Activated naive CD8-positive, alpha-beta T cell treated with anti-CD3 and anti-CD28 coated beads for 36 hours (primary cell): Measurements from ENCODE around the gene VAC14. TPM values are rescaled to one million over a fixed set of nuclear protein-coding genes. Genes with fewer than 3 reads are reported as not detected.
"Not testable (repeated sequence)": the region's sequence is repeated elsewhere in the genome, so short reads cannot be mapped to it uniquely, and the experiment has no call there.

Experiments
- DNase-seq: peaks from one replicate; pipeline ENCODE4 v3.0.0; 2021
- H3K27ac Mint-ChIP-seq: one replicate; pipeline ENCODE4 v1.8.0; 2022; ENCODE audit warnings: mild to moderate bottlenecking, moderate library complexity, mixed read lengths
- H3K27me3 Mint-ChIP-seq: one replicate; pipeline ENCODE4 v1.8.0; 2022; ENCODE audit warnings: mild to moderate bottlenecking, mixed read lengths
- H3K36me3 Mint-ChIP-seq: one replicate; pipeline ENCODE4 v1.8.0; 2021; ENCODE audit warnings: mild to moderate bottlenecking, mixed read lengths
- H3K4me1 Mint-ChIP-seq: one replicate; pipeline ENCODE4 v1.8.0; 2021; ENCODE audit warnings: mixed read lengths
- H3K4me3 Mint-ChIP-seq: one replicate; pipeline ENCODE4 v1.8.0; 2022; ENCODE audit warnings: mild to moderate bottlenecking, moderate library complexity, mixed read lengths
- H3K9me3 Mint-ChIP-seq: one replicate; pipeline ENCODE4 v1.8.0; 2022; ENCODE audit warnings: mixed read lengths
- total RNA-seq, 2 experiments: library from RNA; stranded (reverse); gene quantifications; one replicate each; pipeline ENCODE4 v1.2.3, GENCODE V29; 2021

The VAC14 gene
- total RNA-seq, 2 experiments from 2014 or later = 36.0 to 37.5 TPM

DNA sequence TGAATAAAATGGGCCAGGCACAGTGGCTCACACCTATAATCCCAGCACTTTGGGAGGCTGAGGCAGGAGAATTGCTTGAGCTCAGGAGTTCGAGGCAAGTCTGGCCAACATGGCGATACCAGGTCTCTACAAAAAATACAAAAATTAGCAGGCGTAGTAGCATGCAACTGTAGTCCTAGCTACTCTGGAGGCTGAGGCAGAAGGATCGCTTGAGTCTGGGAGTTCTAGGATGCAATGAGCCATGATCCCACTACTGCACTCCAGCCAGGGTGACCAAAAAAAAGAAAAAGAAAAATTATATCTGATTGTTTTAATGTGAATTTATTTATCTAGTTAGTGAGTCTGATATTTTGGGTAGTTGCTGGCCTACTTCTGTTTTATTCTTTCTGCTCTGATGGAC, 147.6 kb downstream of the VAC14 start:
- Mint-ChIP-seq H3K27me3 (no peaks in the 10 kb centered on the region), H3K27ac (no peak overlapping the region), H3K9me3 (no peaks in the 10 kb centered on the region), H3K36me3 (no peaks in the 10 kb centered on the region), H3K4me3 (no peak overlapping the region), H3K4me1 (no peaks in the 10 kb centered on the region)
- no peak for DNase-seq

DNA sequence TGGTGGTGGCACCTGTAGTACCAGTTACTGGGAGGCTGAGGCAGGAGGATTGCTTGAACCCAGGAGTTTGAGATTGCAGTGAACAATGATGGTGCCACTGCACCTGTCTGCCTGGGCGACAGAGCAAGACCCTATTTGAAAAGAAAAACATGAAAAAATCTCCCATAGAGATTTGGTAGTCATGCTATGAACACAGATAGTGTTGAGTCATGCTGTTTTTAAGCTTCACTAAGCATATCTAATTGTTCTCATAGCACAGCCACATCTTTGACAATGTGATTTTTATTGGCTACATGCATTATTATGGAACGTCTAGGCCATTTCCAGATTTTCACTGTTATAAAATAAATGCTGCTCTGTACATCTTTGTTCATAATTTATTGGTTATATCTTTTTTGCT, 148.6 kb downstream of the VAC14 start:
- H3K27ac Mint-ChIP-seq = no peak overlapping the region
- no peak overlapping the region for H3K4me3 Mint-ChIP-seq
- no peaks in the 10 kb centered on the region for H3K4me1 Mint-ChIP-seq
- no peaks in the 10 kb centered on the region for H3K9me3 Mint-ChIP-seq
- H3K36me3 Mint-ChIP-seq = no peaks in the 10 kb centered on the region
- DNase-seq = no peak
- no peaks in the 10 kb centered on the region for H3K27me3 Mint-ChIP-seq

DNA sequence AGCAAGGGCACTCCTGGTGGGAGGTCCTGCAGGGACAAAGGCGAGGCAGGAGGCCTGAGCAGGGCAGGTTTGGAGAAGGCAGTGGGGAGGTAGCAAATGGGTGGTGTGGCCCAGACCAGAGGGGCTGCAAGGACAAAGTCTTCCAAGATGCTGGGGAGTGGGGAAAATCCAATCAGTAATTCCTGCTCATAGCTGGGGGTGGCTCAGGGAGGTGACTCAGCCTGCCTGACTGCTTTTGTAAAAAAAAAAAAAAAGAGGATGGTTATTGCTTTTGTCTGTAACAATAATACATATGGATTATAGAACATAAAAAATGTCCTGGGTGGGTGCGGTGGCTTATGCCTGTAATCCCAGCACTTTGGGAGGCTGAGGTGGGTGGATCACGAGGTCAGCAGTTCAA, 149.4 kb downstream of the VAC14 start:
- no peaks in the 10 kb centered on the region for H3K4me1 Mint-ChIP-seq
- no peaks in the 10 kb centered on the region for H3K9me3 Mint-ChIP-seq
- no peaks in the 10 kb centered on the region for H3K27me3 Mint-ChIP-seq
- H3K36me3 Mint-ChIP-seq = no peaks in the 10 kb centered on the region
- no peak overlapping the region for H3K4me3 Mint-ChIP-seq
- DNase-seq = no peak
- H3K27ac Mint-ChIP-seq = no peak overlapping the region

DNA sequence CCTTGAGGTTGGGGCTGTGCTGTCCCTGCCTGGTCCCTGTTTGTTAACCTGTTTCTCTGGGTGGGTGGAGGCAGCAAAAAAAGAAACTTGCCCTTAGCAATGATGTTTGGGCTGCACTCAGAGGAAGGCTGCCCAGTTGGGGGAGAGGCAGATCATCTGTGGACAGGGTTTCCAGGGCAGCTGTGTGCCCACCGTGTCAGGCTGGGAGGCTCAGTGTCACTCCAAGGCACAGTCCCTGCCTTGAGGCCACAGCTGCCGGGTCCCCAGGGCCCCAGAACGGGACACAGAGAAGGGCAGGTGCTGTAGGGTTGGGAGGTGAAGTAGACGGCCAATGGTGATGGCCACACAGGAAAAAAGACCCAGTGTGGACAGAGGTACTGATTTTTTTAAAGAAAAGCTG, 150.7 kb downstream of the VAC14 start:
- H3K4me1 Mint-ChIP-seq = no peaks in the 10 kb centered on the region
- no peak overlapping the region for H3K4me3 Mint-ChIP-seq
- no peak overlapping the region for H3K27ac Mint-ChIP-seq
- no peaks in the 10 kb centered on the region for H3K27me3 Mint-ChIP-seq
- no peak for DNase-seq
- no peaks in the 10 kb centered on the region for H3K36me3 Mint-ChIP-seq
- H3K9me3 Mint-ChIP-seq = no peaks in the 10 kb centered on the region

DNA sequence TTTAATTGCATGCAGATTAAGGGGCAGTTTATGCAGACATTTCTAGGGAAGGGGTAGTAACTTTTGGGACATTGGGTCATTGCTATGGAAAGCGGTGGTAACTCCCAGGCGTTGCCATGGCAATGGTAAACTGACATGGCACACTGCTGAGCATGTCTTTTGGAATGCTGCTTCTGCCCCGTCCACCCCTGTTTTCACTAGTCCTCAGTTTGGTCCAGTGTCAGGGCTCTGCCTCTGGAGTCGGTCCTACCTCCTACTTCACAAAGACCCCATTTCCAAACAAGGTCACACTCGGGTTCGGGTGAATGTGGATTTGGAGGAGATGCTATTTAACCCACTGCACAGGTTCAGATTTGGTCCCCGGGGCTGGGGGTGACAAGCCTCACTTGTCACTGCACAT, 151.7 kb downstream of the VAC14 start:
- Mint-ChIP-seq H3K9me3 (no peaks in the 10 kb centered on the region), H3K4me1 (no peaks in the 10 kb centered on the region), H3K27ac (no peak overlapping the region), H3K4me3 (no peak overlapping the region), H3K27me3 (no peaks in the 10 kb centered on the region), H3K36me3 (no peaks in the 10 kb centered on the region)
- DNase-seq = no peak

DNA sequence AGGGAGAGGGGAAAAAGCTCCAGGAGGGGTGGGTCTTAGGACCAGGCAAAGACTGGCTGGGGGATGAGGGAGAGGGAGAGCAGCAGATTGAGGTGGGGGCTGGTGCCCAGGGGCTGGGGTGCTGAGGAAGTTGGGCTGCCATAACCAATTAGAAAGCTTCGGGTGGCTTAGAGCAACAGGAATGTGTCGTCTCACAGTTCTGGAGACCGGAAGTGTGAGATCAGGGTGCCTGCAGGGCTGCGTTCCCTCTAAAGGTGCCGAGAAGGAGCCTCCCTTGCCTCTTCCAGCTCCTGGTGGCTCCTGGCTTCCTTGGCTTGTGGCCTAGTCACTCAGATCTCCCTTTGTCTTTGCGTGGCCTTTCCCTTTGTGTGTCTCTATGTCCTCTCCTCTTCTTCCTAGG, 152.4 kb downstream of the VAC14 start:
- DNase-seq = no peak
- Mint-ChIP-seq H3K9me3 (no peaks in the 10 kb centered on the region), H3K36me3 (no peaks in the 10 kb centered on the region), H3K4me1 (no peaks in the 10 kb centered on the region), H3K27me3 (no peaks in the 10 kb centered on the region), H3K4me3 (no peak overlapping the region), H3K27ac (no peak overlapping the region)

DNA sequence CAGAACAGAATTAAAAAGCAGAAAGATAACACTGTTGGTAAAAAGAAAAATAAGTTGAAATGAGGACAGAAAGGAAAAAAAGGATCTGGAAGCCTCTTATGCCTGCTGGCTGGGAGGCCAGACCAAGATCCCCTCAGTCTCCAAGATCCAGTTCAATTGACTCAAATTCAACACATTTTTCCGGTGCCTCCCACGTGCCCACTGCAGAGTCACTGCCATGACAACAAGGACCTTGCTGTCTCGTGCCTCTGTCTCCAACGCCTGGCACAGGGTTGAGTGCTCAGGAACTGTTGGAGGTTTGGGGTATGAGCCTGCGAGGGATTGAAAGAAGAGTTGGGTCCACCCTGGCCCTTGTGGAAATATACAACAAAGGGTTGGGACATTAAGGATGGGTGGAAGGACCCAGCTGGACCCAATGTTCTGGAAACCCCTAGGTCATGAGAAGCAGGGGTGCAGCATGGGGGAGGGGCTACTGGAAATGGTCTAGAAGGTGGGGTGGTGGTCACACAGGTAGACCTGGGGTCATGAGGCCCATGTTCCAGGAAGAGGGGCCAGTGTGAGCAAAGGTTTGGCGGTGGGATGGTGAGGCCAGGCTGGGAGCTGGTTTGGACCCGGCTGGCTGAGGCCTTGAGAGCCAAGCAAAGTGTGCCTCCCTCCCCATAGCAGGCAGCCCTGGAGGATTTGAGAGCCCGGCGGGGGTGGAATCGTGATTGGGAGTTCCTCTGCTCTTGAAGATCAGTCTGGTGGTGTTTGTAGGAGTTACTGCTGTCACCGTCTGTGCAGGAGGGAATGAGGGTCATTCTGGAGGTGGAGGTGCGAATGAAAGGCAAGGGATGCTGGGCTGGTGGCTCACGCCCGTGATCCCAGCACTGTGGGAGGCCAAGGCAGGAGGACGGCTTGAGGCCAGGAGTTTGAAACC, 153.3 kb downstream of the VAC14 start:
- H3K9me3 Mint-ChIP-seq = no peaks in the 10 kb centered on the region

DNA sequence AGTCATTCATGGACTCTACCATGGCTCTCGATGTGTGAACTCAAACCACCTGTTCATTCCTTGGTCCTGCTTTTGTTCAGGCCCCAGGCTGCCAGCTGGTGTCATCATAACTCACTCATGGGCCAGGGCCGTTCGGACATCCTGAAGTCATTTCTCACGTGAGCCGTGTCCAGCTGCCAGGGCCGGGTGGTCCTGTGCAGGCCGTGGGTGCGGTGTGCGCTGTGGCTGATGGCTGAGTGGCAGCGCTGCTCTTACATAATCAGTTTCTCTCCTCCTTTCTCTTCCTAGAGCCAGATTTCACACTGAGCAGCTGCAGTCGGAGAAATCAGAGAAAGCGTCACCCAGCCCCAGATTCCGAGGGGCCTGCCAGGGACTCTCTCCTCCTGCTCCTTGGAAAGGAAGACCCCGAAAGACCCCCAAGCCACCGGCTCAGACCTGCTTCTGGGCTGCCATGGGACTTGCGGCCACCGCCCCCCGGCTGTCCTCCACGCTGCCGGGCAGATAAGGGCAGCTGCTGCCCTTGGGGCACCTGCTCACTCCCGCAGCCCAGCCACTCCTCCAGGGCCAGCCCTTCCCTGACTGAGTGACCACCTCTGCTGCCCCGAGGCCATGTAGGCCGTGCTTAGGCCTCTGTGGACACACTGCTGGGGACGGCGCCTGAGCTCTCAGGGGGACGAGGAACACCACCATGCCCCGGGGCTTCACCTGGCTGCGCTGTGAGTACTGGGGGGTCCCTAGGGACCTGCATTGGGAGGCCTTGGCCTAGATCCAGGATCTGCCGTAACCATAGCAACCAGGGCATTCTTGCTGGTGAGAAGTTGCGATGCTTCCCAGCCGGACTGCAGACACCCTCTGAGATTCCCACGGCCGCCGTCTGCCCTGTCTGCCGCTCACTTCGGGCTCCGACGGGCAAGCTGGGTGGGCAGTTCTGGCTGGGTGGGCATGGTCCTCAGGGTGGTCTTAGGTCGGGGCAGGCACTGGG, 154.4 kb downstream of the VAC14 start, which contains the start of gene IL34:
TSS of gene IL34 (plus strand) at position 300 of the 982 bp plus-strand sequence. CDS start at position 689, 389 bp downstream.
- Mint-ChIP-seq H3K4me1 (no peaks in the 10 kb centered on the region), H3K27me3 (no peaks in the 10 kb centered on the region), H3K4me3 (no peak within 1 kb of the TSS), H3K36me3 (no peaks in the 10 kb centered on the region), H3K9me3 (no peaks in the 10 kb centered on the region), H3K27ac (no peak within 1 kb of the TSS)
- no peak for DNase-seq

More for the DNA sequence above, 153.3 kb downstream of the VAC14 start:
- H3K36me3 Mint-ChIP-seq = no peaks in the 10 kb centered on the region
- no peaks in the 10 kb centered on the region for H3K27me3 Mint-ChIP-seq
- H3K4me1 Mint-ChIP-seq = no peaks in the 10 kb centered on the region
- no peak overlapping the region for H3K27ac Mint-ChIP-seq
- DNase-seq = no peak
- H3K4me3 Mint-ChIP-seq = no peak overlapping the region

DNA sequence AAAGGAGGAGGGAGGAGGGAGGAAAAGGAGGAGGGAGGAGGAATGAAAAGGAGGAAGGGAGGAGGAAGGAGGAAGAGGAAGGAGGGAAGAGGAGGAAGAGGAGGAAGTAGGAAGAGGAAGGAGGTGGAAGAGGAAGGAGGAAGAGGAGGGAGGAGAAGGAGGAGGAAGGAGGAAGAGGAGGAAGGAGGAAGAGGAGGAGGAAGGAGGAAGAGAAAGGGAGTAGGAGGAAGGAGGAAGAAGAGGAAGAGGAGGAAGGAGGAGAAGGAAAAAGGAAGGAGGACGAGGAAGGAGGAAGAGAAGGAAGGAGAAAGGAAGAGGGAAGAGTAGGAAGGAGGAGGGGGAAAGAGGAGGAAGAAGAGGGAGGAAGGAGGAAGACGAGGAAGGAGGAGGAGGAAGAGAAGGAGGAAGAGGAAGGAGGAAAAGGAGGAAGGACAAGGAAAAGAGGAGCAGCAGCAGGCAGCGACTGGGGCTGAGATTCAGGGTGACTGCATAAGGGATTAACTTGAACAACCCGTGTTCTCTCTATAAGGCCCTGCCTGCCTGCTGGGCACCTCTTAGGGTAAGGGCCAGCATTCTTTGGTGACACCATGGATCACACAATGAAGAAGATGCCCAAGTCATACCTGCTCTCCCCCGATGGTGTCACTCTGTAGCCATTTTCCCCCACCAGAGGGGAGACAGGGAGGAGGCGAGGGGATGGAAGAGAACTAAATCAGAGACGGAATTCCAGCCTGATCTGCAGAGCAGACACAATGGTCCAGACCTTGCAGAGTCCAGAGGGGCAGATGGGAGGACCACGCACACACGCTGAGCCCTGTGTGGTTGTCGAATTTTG, 156.0 kb downstream of the VAC14 start:
- Mint-ChIP-seq H3K9me3 (no peaks in the 10 kb centered on the region), H3K4me3 (no peak overlapping the region), H3K27ac (no peak overlapping the region), H3K4me1 (no peaks in the 10 kb centered on the region), H3K36me3 (no peaks in the 10 kb centered on the region), H3K27me3 (no peaks in the 10 kb centered on the region)
- DNase-seq = no peak

DNA sequence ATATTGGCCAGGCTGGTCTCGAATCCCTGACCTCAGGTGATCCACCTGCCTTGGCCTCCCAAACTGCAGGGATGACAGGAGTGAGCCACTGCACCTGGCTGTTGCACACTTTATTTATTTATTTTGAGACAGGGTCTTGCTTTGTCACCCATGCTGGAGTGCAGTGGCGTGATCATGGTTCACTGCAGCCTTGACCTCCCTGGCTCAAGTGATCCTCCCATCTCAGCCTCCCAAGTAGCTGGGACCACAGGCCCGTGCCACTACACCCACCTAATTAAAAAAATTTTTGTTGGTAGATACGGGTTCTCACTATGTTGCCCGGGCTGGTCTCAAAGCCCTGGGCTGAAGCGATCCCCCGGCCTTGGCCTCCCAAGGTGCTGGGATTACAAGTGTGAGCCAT, 157.7 kb downstream of the VAC14 start:
- not testable (repeated sequence) for H3K27ac Mint-ChIP-seq, H3K27me3 Mint-ChIP-seq, H3K4me3 Mint-ChIP-seq, H3K4me1 Mint-ChIP-seq, H3K36me3 Mint-ChIP-seq, DNase-seq, H3K9me3 Mint-ChIP-seq

DNA sequence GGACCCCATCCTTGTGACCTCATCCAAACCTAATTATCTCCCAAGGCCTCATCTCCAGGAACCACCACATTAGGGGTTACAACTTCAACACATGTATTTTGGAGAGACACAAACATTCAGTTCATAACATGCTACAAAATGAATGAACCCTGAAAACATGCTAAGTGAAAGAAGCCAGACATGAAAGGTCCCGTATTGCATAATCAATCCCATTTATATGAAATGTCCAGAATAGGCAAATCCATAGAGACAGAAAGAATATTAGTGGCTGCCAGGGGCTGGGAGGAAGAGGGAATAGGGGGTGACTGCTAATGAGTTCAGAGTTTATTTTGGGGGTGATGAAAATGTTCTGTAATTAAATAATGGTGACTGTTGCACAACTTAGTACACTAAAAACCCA, 158.3 kb downstream of the VAC14 start:
- Mint-ChIP-seq H3K36me3 (no peaks in the 10 kb centered on the region), H3K4me3 (no peak overlapping the region), H3K27ac (no peak overlapping the region), H3K27me3 (no peaks in the 10 kb centered on the region), H3K4me1 (no peaks in the 10 kb centered on the region), H3K9me3 (no peaks in the 10 kb centered on the region)
- no peak for DNase-seq

DNA sequence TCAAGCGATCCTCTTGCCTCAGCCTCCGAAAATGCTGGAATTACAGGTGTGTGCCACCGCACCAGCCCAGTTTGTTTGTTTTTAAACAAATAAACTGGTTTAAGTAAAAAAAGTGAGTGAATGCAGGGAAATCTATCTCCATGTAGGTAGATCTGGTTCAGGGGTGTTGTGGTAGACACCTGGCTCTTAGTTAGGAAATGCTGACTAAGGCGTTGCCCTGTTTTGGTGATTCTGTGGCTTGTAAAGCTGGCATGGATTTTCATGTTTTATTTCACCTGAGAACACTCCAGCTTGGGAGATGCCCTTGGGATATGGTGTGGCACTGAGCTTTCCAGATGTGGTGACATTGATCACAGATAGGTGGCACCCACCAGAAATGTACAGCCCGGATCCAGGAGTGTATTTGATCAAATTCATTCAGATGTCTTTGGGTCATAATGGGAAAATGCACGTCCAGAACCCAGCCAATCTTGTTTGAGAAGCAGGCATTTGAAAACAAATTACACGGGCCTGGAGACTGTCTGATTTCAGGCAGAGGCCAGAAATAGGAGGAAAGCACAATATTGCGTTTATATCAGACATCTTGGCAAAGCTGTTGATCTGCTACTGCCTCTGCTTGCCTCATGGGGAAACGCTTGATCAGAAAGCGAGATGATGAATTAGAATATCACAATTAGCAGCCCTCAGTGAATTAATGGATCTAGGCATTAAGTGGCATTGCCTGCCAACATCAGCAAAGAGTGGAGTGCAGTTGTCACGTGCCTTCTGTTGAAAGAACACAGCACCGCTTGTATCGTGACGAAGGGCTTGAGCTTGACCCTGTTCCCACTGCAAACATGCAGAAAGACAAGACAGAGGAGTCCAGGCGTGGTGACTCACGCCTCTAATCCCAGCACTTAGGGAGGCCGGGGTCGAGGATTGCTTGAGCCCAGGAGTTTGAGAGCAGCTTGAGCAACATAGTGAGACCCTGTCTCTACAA, 161.9 kb downstream of the VAC14 start:
- Mint-ChIP-seq H3K4me3 (no peak overlapping the region), H3K9me3 (no peaks in the 10 kb centered on the region), H3K4me1 (no peaks in the 10 kb centered on the region), H3K27ac (no peak overlapping the region), H3K27me3 (no peaks in the 10 kb centered on the region), H3K36me3 (no peaks in the 10 kb centered on the region)
- DNase-seq = no peak
